Subcutaneous abdominal adipose tissue (tissue), 5 donors: ENCODE results near the gene RETREG2.
"Not testable (repeated sequence)": the region's sequence is repeated elsewhere in the genome, so short reads cannot be mapped to it uniquely, and the experiment has no call there.

Experiments
- H3K27ac ChIP-seq: one replicate; pipeline ENCODE4 v1.7.0; 2013; ENCODE audit warnings: low read depth, mild to moderate bottlenecking, inconsistent platforms, low read length, moderate library complexity
- H3K27me3 ChIP-seq, 5 donors: one replicate each; pipeline ENCODE4 v1.7.0; 2013; ENCODE audit warnings: low read length in 5 of 5, inconsistent platforms in 1 of 5; ENCODE audit not compliant: control insufficient read depth in 5 of 5, insufficient read depth in 4 of 5
- H3K36me3 ChIP-seq, 5 donors: one replicate each; pipeline ENCODE4 v1.7.0; 2013; ENCODE audit warnings: low read length in 5 of 5; ENCODE audit not compliant: control insufficient read depth in 5 of 5, insufficient read depth in 5 of 5
- H3K4me1 ChIP-seq, 5 donors: one replicate each; pipeline ENCODE4 v1.7.0; 2013; ENCODE audit warnings: low read length in 5 of 5, mild to moderate bottlenecking in 3 of 5, moderate library complexity in 1 of 5; ENCODE audit not compliant: control insufficient read depth in 5 of 5, insufficient read depth in 5 of 5
- H3K4me3 ChIP-seq, 5 donors: one replicate each; pipeline ENCODE4 v1.7.0; 2013; ENCODE audit warnings: low read length in 5 of 5, low read depth in 1 of 5
- H3K9ac ChIP-seq, 5 donors: one replicate each; pipeline ENCODE4 v1.7.0; 2013; ENCODE audit warnings: low read length in 5 of 5, mild to moderate bottlenecking in 4 of 5, moderate library complexity in 3 of 5
- H3K9me3 ChIP-seq, 5 donors: one replicate each; pipeline ENCODE4 v1.7.0; 2013; ENCODE audit warnings: low read length in 5 of 5; ENCODE audit not compliant: control insufficient read depth in 5 of 5
- donor health status: healthy.
- donor health status: healthy.
- donor health status: healthy.
- donor health status: healthy.
- donor health status: healthy.

RETREG2 gene

DNA sequence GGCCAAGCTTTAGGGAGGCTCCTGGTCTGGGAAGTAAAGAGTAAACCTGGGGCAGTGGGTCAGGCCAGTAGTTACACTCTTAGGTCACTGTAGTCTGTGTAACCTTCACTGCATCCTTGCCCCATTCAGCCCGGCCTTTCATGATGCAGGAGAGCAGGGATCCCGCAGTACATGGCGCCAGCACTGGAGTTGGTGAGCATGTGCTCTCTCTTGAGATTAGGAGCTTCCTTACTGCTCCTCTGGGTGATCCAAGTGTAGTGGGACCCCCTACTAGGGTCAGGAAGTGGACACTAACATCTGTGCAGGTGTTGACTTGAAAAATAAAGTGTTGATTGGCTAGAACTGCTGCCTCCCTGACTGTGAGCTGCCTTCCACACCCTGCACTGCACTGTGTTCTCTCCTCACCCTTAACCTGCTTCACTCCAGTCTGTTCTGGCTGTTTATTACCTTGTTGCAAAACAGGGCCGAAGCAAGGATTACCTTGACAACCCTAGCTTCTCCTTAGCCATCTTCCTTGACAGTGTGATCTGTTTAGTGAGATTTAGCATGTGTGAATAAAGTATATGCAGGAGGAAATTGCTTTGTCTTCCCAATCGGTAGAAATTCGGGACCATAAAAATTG is 5.2 kb downstream of the RETREG2 start:
- peaks cover 0 to 24% (median 13%) of the 10 kb centered on the region in 5 donors for H3K4me1 ChIP-seq
- H3K27me3 ChIP-seq, result no peaks in the 10 kb centered on the region
- H3K27ac ChIP-seq, result no peak overlapping the region
- H3K9me3 ChIP-seq, result no peaks in the 10 kb centered on the region
- no peak overlapping the region for H3K4me3 ChIP-seq
- H3K36me3 ChIP-seq, result peaks cover 12 to 58% (median 54%) of the 10 kb centered on the region in 5 donors
- no peak overlapping the region for H3K9ac ChIP-seq

DNA sequence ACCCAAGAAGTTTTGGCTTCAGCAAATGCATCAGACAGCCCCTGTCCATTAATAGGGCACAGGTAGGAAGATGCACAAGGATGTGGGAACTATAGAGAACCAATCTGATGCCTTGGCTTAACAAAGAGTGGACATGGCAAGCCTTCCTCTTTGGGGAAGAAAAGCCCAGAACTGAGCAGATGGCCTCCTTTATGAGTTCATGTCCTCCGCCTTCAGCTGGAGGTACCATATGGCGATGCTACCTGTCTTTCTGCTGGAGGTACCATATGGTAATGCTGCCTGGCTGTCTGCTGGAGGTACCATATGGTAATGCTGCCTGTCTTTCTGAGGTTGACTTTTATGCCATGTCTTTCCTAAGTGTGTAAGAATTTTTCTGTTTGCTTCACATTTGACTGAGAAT is 6.0 kb downstream of the RETREG2 start:
- no peaks in the 10 kb centered on the region for H3K9me3 ChIP-seq
- peaks cover 0 to 18% (median 6%) of the 10 kb centered on the region in 5 donors for H3K4me1 ChIP-seq
- no peaks in the 10 kb centered on the region for H3K27me3 ChIP-seq
- H3K9ac ChIP-seq, result no peak overlapping the region
- H3K36me3 ChIP-seq, result peaks cover 12 to 58% (median 54%) of the 10 kb centered on the region in 5 donors
- no peak overlapping the region for H3K4me3 ChIP-seq
- H3K27ac ChIP-seq, result no peak overlapping the region

GRCh38 chr2:219186754-219187456 is 8.8 kb downstream of the RETREG2 start:
- peaks cover 0 to 10% (median 0%) of the 10 kb centered on the region in 5 donors for H3K4me1 ChIP-seq
- no peak overlapping the region for H3K9ac ChIP-seq
- no peak overlapping the region for H3K4me3 ChIP-seq
- peaks cover 12 to 33% (median 30%) of the 10 kb centered on the region in 5 donors for H3K36me3 ChIP-seq
- H3K9me3 ChIP-seq, result no peaks in the 10 kb centered on the region
- H3K27me3 ChIP-seq, result no peaks in the 10 kb centered on the region
- H3K27ac ChIP-seq, result no peak overlapping the region

DNA sequence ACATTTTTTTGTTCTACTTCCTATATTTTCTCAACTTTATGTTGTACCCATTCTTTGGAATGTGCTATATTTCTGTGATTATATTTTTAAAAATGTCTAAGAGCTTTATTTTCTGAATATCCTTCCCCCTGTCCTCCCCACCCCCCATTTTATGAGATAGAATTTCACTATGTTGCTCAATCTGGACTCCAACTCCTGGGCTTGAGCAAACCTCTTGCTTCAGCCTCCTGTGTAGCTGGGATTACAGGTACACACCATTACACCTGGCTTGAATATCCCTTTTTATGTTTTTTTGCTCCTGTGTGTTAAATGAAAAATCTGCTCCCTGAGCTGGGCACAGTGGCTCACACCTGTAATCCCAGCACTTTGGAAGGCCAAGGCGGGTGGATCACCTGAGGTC is 19.3 kb downstream of the RETREG2 start:
- Histone ChIP-seq H3K27ac (no peak overlapping the region), H3K36me3 (no peaks in the 10 kb centered on the region), H3K4me3 (no peak overlapping the region), H3K4me1 (peaks cover 0 to 12% (median 7%) of the 10 kb centered on the region in 5 donors), H3K9me3 (no peaks in the 10 kb centered on the region), H3K27me3 (peaks cover 0 to 3% (median 0%) of the 10 kb centered on the region in 5 donors), H3K9ac (no peak overlapping the region)

DNA sequence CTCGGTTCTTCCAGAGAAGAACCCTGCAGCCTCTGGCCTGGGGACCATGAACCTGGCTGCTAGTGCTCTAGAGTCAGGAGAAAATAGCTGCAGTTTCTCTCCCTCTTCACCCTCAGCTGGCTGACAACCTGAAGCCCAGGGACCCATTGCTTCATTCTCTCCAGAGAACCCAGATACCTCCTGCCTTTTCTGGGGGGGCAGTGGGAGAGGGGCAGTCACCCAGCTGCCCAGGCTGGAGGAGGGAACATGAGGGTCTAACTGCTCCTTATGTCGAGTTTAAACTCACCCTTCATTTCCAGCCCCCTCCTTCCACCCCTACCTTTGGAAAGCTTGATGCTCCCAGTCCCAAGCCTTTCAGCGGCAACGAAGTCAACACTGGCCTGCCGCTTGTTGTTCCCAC is 20.9 kb downstream of the RETREG2 start:
- peaks cover 0 to 3% (median 0%) of the 10 kb centered on the region in 5 donors for H3K27me3 ChIP-seq
- H3K36me3 ChIP-seq, result no peaks in the 10 kb centered on the region
- H3K4me3 ChIP-seq, result no peak overlapping the region
- H3K9ac ChIP-seq, result no peak overlapping the region
- H3K27ac ChIP-seq, result no peak overlapping the region
- H3K9me3 ChIP-seq, result no peaks in the 10 kb centered on the region
- H3K4me1 ChIP-seq, result peaks cover 0 to 12% (median 7%) of the 10 kb centered on the region in 5 donors

- Histone ChIP-seq H3K9me3 (no peaks in the 10 kb centered on the region), H3K27ac (no peak overlapping the region), H3K4me1 (peaks cover 0 to 12% (median 7%) of the 10 kb centered on the region in 5 donors), H3K27me3 (peaks cover 0 to 3% (median 0%) of the 10 kb centered on the region in 5 donors), H3K36me3 (no peaks in the 10 kb centered on the region), H3K9ac (no peak overlapping the region), H3K4me3 (no peak overlapping the region)
Measured at GRCh38 chr2:219199470-219200211, 21.6 kb downstream of the RETREG2 start.

DNA sequence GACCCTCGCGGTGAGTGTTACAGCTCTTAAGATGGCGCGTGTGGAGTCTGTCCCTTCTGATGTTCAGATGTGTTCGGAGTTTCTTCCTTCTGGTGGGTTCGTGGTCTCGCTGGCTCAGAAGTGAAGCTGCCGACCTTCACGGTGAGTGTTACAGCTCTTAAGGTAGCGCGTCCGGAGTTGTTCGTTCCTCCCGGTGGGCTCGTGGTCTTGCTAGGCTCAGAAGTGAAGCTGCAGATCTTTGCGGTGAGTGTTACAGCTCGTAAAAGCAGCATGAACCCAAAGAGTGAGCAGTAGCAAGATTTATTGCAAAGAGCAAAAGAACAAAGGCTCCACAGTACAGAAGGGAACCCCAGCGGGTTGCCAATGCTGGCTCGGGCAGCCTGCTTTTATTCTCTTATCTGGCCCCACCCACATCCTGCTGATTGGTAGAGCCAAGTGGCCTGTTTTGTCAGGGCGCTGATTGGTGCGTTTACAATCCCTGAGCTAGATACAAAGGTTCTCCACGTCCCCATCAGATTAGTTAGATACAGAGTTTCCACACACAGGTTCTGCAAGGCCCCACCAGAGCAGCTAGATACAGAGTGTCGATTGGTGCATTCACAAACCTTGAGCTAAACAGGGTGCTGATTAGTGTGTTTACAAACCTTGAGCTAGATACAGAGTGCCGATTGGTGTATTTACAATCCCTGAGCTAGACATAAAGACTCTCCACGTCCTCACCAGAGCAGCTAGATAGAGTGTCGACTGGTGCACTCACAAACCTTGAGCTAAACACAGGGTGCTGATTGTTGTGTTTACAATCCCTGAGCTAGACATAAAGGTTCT is 22.6 kb downstream of the RETREG2 start:
- H3K27ac ChIP-seq, H3K4me3 ChIP-seq, H3K9ac ChIP-seq, H3K27me3 ChIP-seq, H3K9me3 ChIP-seq, H3K36me3 ChIP-seq: not testable (repeated sequence)
- H3K4me1 ChIP-seq, result peaks cover 0 to 12% (median 7%) of the 10 kb centered on the region in 5 donors

GRCh38 chr2:219201331-219201730 is 23.3 kb downstream of the RETREG2 start:
- H3K36me3 ChIP-seq, H3K9me3 ChIP-seq, H3K27me3 ChIP-seq, H3K4me3 ChIP-seq, H3K27ac ChIP-seq, H3K9ac ChIP-seq: not testable (repeated sequence)
- H3K4me1 ChIP-seq, result peaks cover 3 to 18% (median 12%) of the 10 kb centered on the region in 5 donors

- H3K36me3 ChIP-seq, result peaks cover 0 to 20% (median 15%) of the 10 kb centered on the region in 5 donors
- no peak overlapping the region for H3K4me3 ChIP-seq
- H3K9ac ChIP-seq, result no peak overlapping the region
- no peak overlapping the region for H3K27ac ChIP-seq
- H3K4me1 ChIP-seq, result peaks cover 9 to 27% (median 23%) of the 10 kb centered on the region in 5 donors
- no peaks in the 10 kb centered on the region for H3K27me3 ChIP-seq
- H3K9me3 ChIP-seq, result no peaks in the 10 kb centered on the region
Measured at GRCh38 chr2:219204425-219205164, 26.5 kb downstream of the RETREG2 start.
